Activated CD4-positive, alpha-beta memory T cell treated with anti-CD3 and anti-CD28 coated beads, Interleukin-2, amount 10 ng/mL, durations not matched to agents 7 days and 5 days (primary cell): Measurements from ENCODE around the gene RELL1. TPM values are rescaled to one million over a fixed set of nuclear protein-coding genes. Genes with fewer than 3 reads are reported as not detected.

Source experiments
- CTCF ChIA-PET: fragments of 350-600 bp; sonication (Branson Sonifier 250); formaldehyde crosslinking; loops from one replicate; lab custom pipeline; 2021; ENCODE audit warnings: antibody characterized with exemption, inconsistent platforms; lab: Charles Lee
- POLR2A ChIA-PET: fragments of 350-600 bp; sonication (Branson Sonifier 250); formaldehyde crosslinking; loops from one replicate; lab custom pipeline; 2021; ENCODE audit warnings: antibody characterized with exemption; lab: Charles Lee
- DNase-seq: peaks from one replicate; pipeline ENCODE4 v3.0.0-alpha.2; 2020
- H3K27ac Mint-ChIP-seq: one replicate; pipeline ENCODE4 v1.8.0; 2021; ENCODE audit warnings: mild to moderate bottlenecking, mixed read lengths
- H3K27me3 Mint-ChIP-seq: one replicate; pipeline ENCODE4 v1.8.0; 2021; ENCODE audit warnings: mixed read lengths
- H3K36me3 Mint-ChIP-seq: one replicate; pipeline ENCODE4 v1.8.0; 2021; ENCODE audit warnings: low read depth, mixed read lengths
- H3K4me1 Mint-ChIP-seq: one replicate; pipeline ENCODE4 v1.8.0; 2021; ENCODE audit warnings: mixed read lengths
- H3K4me3 Mint-ChIP-seq: one replicate; pipeline ENCODE4 v1.8.0; 2021; ENCODE audit warnings: mild to moderate bottlenecking, mixed read lengths
- H3K9me3 Mint-ChIP-seq: one replicate; pipeline ENCODE4 v1.8.0; 2021; ENCODE audit warnings: mixed read lengths
- total RNA-seq, 2 experiments: library from RNA; stranded (reverse); gene quantifications; one replicate each; pipeline ENCODE4 v1.2.3, GENCODE V29; 2021

RELL1 gene
- total RNA-seq, 2 experiments from 2014 or later, result 40.9 to 44.9 TPM

GRCh38 chr4:37659696-37660095 is 26.5 kb downstream of the RELL1 start:
- Mint-ChIP-seq H3K4me3 (no peak overlapping the region), H3K4me1 (peaks cover 38% of the 10 kb centered on the region), H3K27me3 (no peaks in the 10 kb centered on the region), H3K36me3 (peaks cover 61% of the 10 kb centered on the region), H3K27ac (peak overlapping the region; percentile 11), H3K9me3 (peaks cover 37% of the 10 kb centered on the region)
- DNase-seq, result no peak
- CTCF ChIA-PET, result interaction anchor here (1.5 kb wide), 1 partner anchor 57 kb away, joined by 5 read pairs; no protein-coding TSS in a partner anchor
- POLR2A ChIA-PET, result interaction anchor here (0.8 kb wide), 1 partner anchor 16 kb away, joined by 3 read pairs; no protein-coding TSS in a partner anchor

- ChIA-PET POLR2A (no interaction called here), CTCF (interaction anchor here (1.1 kb wide), 1 partner anchor 52 kb away, joined by 3 read pairs; no protein-coding TSS in a partner anchor)
- H3K27me3 Mint-ChIP-seq, result no peaks in the 10 kb centered on the region
- DNase-seq, result no peak
- H3K27ac Mint-ChIP-seq, result no peak overlapping the region
- H3K36me3 Mint-ChIP-seq, result peaks cover 69% of the 10 kb centered on the region
- peaks cover 37% of the 10 kb centered on the region for H3K4me1 Mint-ChIP-seq
- H3K9me3 Mint-ChIP-seq, result peaks cover 37% of the 10 kb centered on the region
- no peak overlapping the region for H3K4me3 Mint-ChIP-seq
Measured at GRCh38 chr4:37656649-37657048, 29.5 kb downstream of the RELL1 start.

GRCh38 chr4:37653601-37654000 is 32.6 kb downstream of the RELL1 start:
- no peak overlapping the region for H3K4me3 Mint-ChIP-seq
- peaks cover 68% of the 10 kb centered on the region for H3K36me3 Mint-ChIP-seq
- H3K27me3 Mint-ChIP-seq, result no peaks in the 10 kb centered on the region
- no peak overlapping the region for H3K27ac Mint-ChIP-seq
- CTCF ChIA-PET, result no interaction called here
- no peak for DNase-seq
- POLR2A ChIA-PET, result interaction anchor here (1.0 kb wide), 1 partner anchor 33 kb away, joined by 3 read pairs; the partner anchor contains the start of gene RELL1
- H3K4me1 Mint-ChIP-seq, result peaks cover 21% of the 10 kb centered on the region
- peaks cover 24% of the 10 kb centered on the region for H3K9me3 Mint-ChIP-seq

- Mint-ChIP-seq H3K36me3 (peaks cover 68% of the 10 kb centered on the region), H3K4me3 (no peak overlapping the region), H3K4me1 (peaks cover 23% of the 10 kb centered on the region), H3K27me3 (no peaks in the 10 kb centered on the region), H3K27ac (no peak overlapping the region), H3K9me3 (peaks cover 19% of the 10 kb centered on the region)
- ChIA-PET CTCF (interaction anchor here (0.7 to 1.2 kb wide), 2 partner anchors 112 to 239 kb away, joined by 3 read pairs; no protein-coding TSS in a partner anchor), POLR2A (interaction anchor here (1.0 kb wide), 1 partner anchor 34 kb away, joined by 3 read pairs; the partner anchor contains the start of gene RELL1)
- no peak for DNase-seq
Measured at GRCh38 chr4:37652747-37653527, 33.2 kb downstream of the RELL1 start.

GRCh38 chr4:37651781-37652377 is 34.3 kb downstream of the RELL1 start:
- Mint-ChIP-seq H3K36me3 (peaks cover 63% of the 10 kb centered on the region), H3K27me3 (no peaks in the 10 kb centered on the region), H3K4me3 (no peak overlapping the region), H3K27ac (no peak overlapping the region), H3K4me1 (peaks cover 22% of the 10 kb centered on the region), H3K9me3 (peaks cover 11% of the 10 kb centered on the region)
- ChIA-PET CTCF (interaction anchor here (0.8 to 1.2 kb wide), 2 partner anchors 47 to 113 kb away, joined by 3 read pairs; no protein-coding TSS in a partner anchor), POLR2A (no interaction called here)
- DNase-seq, result no peak

- H3K4me3 Mint-ChIP-seq, result no peak overlapping the region
- H3K36me3 Mint-ChIP-seq, result peaks cover 60% of the 10 kb centered on the region
- H3K27ac Mint-ChIP-seq, result no peak overlapping the region
Measured at GRCh38 chr4:37650481-37650880, 35.7 kb downstream of the RELL1 start.

GRCh38 chr4:37649268-37649667 is 36.9 kb downstream of the RELL1 start:
- no peaks in the 10 kb centered on the region for H3K9me3 Mint-ChIP-seq
- no peak overlapping the region for H3K27ac Mint-ChIP-seq
- H3K36me3 Mint-ChIP-seq, result peaks cover 58% of the 10 kb centered on the region
- H3K27me3 Mint-ChIP-seq, result no peaks in the 10 kb centered on the region
- DNase-seq, result no peak
- peaks cover 20% of the 10 kb centered on the region for H3K4me1 Mint-ChIP-seq
- ChIA-PET POLR2A (no interaction called here), CTCF (interaction anchor here (1.1 kb wide), 1 partner anchor 47 kb away, joined by 4 read pairs; no protein-coding TSS in a partner anchor)
- H3K4me3 Mint-ChIP-seq, result no peak overlapping the region

More at GRCh38 chr4:37650481-37650880, 35.7 kb downstream of the RELL1 start:
- Mint-ChIP-seq H3K27me3 (no peaks in the 10 kb centered on the region), H3K9me3 (no peaks in the 10 kb centered on the region), H3K4me1 (peaks cover 20% of the 10 kb centered on the region)
- CTCF ChIA-PET, result interaction anchor here (1.1 kb wide), 1 partner anchor 48 kb away, joined by 4 read pairs; no protein-coding TSS in a partner anchor
- no peak for DNase-seq
- POLR2A ChIA-PET, result no interaction called here

GRCh38 chr4:37648084-37648817 is 37.9 kb downstream of the RELL1 start:
- POLR2A ChIA-PET, result no interaction called here
- Mint-ChIP-seq H3K9me3 (no peaks in the 10 kb centered on the region), H3K4me1 (peaks cover 14% of the 10 kb centered on the region), H3K27me3 (no peaks in the 10 kb centered on the region), H3K27ac (no peak overlapping the region), H3K36me3 (peaks cover 55% of the 10 kb centered on the region), H3K4me3 (no peak overlapping the region)
- CTCF ChIA-PET, result no interaction called here
- DNase-seq, result no peak

- no peaks in the 10 kb centered on the region for H3K27me3 Mint-ChIP-seq
- no peak overlapping the region for H3K4me3 Mint-ChIP-seq
- peaks cover 9% of the 10 kb centered on the region for H3K4me1 Mint-ChIP-seq
- H3K36me3 Mint-ChIP-seq, result peaks cover 47% of the 10 kb centered on the region
- ChIA-PET CTCF (no interaction called here), POLR2A (no interaction called here)
- DNase-seq, result no peak
- H3K27ac Mint-ChIP-seq, result no peak overlapping the region
- no peaks in the 10 kb centered on the region for H3K9me3 Mint-ChIP-seq
Measured at GRCh38 chr4:37646247-37646646, 39.9 kb downstream of the RELL1 start.

- no peaks in the 10 kb centered on the region for H3K9me3 Mint-ChIP-seq
Measured at GRCh38 chr4:37645736-37646135, 40.4 kb downstream of the RELL1 start.

GRCh38 chr4:37644962-37645361 is 41.2 kb downstream of the RELL1 start:
- Mint-ChIP-seq H3K36me3 (peaks cover 40% of the 10 kb centered on the region), H3K4me1 (peaks cover 6% of the 10 kb centered on the region), H3K27ac (no peak overlapping the region), H3K9me3 (no peaks in the 10 kb centered on the region), H3K4me3 (no peak overlapping the region), H3K27me3 (no peaks in the 10 kb centered on the region)
- CTCF ChIA-PET, result no interaction called here
- POLR2A ChIA-PET, result no interaction called here
- DNase-seq, result no peak

More at GRCh38 chr4:37645736-37646135, 40.4 kb downstream of the RELL1 start:
- Mint-ChIP-seq H3K27me3 (no peaks in the 10 kb centered on the region), H3K27ac (no peak overlapping the region), H3K4me3 (no peak overlapping the region), H3K36me3 (peaks cover 44% of the 10 kb centered on the region), H3K4me1 (peaks cover 9% of the 10 kb centered on the region)
- CTCF ChIA-PET, result no interaction called here
- no peak for DNase-seq
- POLR2A ChIA-PET, result no interaction called here

GRCh38 chr4:37641886-37642849 is 44.0 kb downstream of the RELL1 start:
- ChIA-PET CTCF (no interaction called here), POLR2A (no interaction called here)
- no peak overlapping the region for H3K4me3 Mint-ChIP-seq
- no peak overlapping the region for H3K27ac Mint-ChIP-seq
- DNase-seq, result no peak
- peaks cover 39% of the 10 kb centered on the region for H3K36me3 Mint-ChIP-seq
- H3K4me1 Mint-ChIP-seq, result peaks cover 1% of the 10 kb centered on the region
- no peaks in the 10 kb centered on the region for H3K9me3 Mint-ChIP-seq
- no peaks in the 10 kb centered on the region for H3K27me3 Mint-ChIP-seq
